GM21528 (cell line): ENCODE data around the gene ENTPD8.
"Not testable (repeated sequence)": the region's sequence is repeated elsewhere in the genome, so short reads cannot be mapped to it uniquely, and the experiment has no call there.

Experiments used
- ATAC-seq: cut with Tn5 transposase; IDR thresholded peaks from one replicate; pipeline ENCODE4 v1.9.1; 2021; ENCODE audit warnings: mild to moderate bottlenecking, moderate library complexity; ENCODE audit not compliant: unreplicated experiment, low FRiP score

Gene ENTPD8

DNA sequence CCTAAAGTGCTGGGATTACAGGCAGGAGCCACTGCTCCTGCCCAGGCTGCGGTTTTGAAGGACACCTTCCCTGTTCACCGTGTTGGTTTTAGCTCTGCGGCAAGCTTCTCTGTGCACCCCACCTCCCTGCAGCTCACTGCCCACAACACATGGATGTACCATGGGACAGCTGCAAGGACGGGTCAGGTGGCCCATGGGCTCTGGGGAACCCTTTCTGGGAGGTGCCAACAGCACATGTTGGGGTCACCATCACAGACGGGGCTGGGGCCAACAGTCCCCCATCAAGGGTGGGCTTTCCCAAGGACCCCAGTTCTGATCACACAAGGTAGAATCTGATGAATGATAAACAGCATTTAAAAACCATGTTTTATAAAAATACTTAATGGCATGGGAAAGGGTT, 25.7 kb downstream of the ENTPD8 start:
- ATAC-seq = no peak

DNA sequence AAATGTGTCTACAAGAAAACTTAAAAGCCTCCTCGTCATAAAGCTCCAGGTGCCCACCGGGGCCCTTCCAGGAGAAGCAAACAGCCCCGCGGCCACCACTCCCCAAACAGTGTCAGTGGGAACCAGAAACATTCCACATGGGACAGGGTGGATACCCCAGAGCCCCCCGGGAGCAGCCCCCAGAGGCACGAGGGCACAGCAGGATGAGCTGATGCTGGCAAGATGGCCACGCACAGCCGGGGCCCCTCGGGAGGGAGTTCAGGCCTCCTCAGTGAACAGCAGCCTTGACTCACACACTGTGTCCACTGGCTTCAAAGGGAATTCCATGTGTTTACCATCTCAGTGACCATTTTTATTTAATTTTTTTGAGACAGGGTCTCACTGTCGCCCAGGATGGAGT, 28.7 kb downstream of the ENTPD8 start:
- ATAC-seq = no peak

DNA sequence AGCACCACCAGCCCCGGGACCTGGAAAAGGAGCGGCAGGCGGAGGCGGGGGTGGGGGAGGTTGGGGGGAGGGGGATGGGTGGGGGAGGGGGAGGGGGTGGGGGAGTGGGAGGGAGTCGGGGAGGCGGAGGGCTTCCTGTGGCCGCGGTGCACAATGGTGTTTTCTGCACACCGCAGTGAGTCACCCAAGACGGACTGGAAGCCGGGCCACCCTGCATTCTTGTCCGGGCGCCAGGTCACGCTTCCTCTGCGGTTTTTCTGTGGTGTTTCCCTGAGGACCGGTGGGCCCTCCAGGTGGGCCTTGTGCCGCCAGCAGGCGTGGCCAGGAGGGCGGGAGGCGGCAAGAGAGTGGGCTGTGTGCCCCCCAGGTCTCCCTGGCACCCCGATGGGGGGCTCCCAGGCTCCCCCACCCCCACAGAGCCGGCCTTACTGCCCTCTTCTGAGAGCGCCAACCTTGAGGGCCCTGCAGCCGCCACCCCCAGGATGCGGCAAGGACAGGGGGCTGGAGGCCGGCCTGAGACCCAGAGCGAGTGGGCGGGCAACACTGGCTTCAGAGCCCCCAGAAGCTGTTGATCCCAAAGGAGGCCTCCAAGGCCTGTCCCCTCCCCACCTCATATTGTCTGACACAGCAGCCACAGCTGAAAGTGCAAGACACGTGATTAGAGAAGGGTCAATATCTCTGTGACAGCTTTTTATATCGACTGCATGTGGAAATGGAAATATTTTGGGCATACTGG, 29.3 kb downstream of the ENTPD8 start:
- no peak for ATAC-seq

DNA sequence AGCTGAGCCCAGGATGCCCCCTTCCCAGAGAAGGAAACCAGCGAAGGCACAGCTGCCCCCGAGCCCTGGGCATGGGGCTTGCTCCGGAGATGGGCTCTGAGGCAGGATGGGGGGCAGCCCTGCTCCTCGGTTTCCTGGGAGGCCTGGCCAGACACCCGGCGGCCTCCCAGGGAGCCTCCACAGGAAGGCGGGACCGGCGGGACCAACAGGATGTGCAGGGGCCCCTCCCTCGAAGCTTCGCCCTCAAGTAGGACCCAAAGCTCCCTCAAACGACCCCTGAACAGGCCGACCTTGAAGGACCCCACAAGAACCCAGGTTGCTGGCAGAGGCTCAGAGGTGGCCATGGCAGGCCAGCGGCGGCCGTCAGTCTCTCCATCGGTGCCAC, 29.9 kb downstream of the ENTPD8 start:
- no peak for ATAC-seq

DNA sequence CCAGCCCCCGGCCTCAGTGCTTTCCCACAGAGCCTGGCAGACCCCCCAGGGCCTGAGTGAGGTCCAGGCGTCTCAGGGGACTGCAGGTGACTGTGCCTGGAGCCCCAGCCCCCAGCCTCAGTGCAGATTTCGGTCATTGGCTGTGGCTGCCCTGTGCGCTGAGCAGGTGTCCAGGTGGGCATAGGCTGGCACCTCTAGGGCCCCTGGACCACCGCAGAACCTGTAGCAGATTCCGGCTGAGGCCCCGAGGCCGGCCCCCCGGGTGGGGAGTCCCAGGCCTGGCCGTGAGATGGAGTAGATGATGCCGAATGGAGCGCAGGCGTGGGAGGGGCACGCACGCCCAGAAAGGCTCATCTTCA, 30.3 kb downstream of the ENTPD8 start:
- no peak for ATAC-seq

DNA sequence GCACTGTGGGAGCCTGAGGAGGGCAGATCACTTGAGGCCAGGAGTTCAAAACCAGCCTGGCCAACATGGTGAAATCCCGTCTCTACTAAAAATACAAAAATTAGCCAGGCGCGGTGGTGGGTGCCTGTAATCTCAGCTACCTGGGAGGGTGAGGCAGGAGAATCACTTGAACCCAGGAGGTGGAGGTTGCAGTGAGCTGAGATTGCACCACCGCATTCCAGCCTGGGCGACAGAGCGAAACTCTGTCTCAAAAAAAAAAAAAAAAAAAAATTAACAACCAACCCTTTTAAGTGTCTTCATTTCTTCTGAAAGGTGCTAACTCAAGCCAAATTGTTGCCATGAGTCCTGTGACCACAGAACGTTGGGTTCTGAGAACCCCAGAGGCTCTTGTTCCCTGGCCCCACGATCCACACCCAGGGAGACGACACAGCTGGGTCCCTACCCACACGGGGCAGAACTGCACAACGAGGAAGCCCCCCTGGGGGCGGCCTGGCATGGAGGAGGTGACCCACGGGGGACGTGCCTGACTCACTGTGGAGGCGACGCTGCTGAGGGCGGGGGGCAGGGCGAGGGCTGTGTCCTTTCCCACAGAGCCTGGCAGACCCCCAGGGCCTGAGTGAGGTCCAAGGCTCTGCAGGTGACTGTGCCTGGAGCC, 30.8 kb downstream of the ENTPD8 start:
- not testable (repeated sequence) for ATAC-seq

DNA sequence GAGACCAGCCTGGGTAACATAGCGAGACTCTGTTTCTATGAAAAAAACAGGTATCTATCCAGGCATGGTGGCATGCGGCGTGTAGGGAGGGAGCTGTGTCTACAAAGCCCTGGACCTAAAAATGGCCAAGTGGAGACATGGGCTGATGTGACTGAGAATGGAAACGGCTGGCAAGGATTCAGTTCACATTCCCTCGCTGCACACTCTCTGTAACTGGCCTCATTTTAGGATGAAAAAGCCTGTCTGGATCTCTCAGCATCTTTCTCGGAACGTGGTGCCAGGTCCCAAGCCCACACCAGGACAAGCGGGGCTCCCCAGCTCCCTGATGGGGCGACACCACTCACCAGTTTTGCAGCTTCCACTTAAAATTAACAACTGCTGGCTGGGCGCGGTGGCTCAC, 31.6 kb downstream of the ENTPD8 start:
- ATAC-seq = no peak

DNA sequence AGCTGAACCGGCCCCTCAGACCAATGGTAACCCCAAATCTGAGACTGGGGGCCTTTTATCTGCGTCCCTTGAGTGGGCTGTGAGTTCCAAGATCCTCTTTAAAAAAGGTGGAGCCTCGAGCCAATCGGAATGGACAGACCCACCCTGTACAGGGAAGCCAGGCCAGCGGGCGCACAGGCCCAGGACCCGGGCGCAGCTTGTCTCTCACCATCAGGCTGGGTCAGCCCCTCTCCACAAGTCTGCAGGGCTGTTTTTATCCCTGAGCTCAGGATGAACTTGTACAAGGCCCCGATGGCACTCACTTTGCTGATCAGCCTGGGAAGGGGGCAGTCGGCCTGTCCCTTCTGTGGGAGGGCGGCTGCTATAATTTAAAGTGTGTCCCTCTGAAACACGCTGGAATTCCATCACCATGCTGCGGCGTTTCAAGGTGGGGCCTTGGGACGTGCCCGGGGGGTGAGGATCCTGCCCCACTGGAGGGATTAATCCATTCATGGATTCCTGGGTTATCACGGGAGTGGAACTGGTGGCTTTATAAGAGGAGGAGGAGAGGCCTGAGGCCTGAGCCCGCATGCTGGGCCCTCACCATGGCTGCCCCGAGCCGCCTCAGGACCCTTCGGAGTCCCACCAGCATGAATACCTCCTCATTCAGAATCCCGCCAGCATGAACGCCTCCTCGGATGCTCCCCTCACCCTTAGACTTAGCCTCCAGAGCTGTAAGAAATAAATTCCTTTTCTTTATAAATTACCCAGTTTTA, 32.3 kb downstream of the ENTPD8 start:
- ATAC-seq = no peak

DNA sequence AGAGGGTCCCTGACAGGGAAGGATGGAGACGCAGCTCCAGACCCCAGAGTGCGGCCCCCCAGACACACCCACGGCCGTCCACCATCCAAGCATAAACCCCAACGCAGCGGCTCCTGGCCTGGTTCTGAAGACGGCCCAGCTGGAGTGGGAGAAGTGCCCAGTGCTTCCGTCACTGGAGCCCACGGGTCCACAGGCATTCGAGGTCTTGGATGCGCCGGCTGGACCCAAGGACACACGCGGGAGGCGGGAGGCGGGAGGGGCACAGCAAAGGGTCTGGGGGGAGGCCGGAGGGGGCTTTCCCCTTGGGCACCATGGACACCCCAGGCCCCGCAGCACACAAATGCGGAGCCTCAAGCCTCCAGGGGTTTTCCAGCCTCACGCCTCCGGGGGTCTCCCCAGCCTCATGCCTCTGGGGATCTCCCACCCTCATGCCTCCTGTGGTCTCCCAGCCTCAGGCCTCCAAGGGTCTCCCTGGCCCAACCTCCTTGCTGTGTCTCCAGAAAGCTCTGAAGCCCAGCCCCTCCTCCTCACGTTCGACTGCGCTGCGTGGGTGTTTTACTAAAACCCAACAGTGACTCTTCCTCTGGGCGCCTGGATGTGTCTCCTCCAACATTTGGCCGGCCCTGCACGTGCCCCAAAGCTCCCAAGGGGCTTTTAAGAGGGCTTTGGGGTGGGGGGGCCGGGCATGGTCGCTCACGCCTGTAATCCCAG, 33.4 kb downstream of the ENTPD8 start:
- no peak for ATAC-seq

DNA sequence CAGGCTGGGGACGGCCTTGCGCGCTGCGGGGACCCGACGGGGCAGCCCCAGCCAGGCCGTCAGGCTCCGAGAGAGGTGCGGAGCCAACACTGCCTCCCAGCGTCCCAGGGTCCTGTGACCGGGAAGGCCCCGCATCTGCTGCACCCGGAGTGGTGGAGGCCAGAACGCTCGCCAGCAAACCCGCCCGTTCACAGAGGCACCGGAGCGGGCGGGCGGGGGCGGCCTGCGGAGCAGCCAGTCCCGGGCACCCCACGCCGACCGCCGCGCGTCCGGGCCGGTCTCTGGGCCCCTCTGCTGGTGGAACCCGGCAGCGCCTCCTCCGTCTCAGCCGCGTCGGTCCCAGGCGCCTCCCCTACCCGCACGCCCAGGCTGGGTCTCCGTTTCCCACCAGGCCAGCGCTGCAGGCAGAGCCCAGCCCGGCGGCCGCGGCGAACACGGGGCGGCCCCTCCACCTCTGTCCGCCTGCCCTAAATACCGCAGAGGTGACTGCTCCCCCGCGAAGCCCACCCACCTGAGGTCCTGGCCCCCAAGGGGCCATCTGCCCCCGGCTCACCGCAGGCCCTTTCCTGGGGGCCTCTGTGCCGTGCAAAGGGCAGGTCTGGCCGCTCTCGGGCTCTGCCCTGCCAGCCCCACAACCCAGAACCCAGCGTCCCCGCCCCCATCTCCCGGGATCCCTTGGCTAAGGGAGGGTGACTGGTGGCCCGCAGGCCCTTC, 34.1 kb downstream of the ENTPD8 start:
- ATAC-seq = no peak

DNA sequence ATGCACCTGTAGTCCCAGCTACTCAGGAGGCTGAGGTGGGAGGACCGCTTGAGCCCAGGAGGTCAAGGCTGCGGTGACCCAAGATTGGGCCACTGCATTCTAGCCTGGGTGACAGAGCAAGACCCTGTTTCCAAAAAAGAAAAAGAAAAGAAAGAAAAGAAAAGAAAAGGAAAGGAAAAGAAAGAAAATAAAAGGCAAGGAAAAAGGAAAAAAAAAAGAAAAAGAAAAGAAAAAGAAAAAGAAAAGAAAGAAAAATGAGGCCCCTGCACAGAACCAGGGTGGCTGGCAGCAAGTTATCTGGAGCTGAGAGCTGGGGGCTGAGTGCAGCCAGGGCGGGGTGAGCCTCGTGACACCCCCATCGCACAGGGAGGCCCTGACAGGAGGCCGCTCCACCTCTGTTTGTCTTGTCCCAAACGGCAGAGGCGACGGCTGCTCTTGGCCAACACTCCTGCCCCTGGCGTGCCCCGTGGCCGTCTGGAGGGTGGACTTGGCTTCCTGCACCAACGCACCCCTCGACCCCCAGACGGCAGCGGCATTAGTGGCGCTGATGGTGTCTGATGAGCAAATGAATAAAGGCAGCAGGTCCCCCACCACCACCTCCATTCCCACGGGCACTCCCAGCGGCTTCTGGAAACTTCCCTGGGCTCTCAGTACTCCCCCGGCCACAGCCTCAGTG, 34.9 kb downstream of the ENTPD8 start:
- no peak for ATAC-seq

DNA sequence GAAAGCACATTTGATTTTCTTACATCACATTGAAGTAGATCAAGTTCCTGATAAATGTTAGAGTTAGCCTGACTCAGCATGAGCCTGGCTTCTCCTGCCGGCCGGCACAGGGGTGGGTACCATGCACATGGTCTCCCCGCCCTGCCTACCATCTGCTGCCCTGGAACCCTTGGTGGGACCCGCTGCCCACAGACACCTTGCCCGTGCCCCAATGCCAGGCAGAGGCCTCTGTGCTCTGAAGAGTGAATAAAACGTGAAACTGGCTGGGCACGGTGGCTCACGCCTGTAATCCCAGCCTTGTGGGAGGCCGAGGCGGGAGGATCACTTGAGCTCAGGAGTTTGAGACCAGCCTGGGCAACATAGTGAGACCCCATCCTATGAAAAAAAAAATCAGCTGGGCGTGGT, 35.5 kb downstream of the ENTPD8 start:
- no peak for ATAC-seq

DNA sequence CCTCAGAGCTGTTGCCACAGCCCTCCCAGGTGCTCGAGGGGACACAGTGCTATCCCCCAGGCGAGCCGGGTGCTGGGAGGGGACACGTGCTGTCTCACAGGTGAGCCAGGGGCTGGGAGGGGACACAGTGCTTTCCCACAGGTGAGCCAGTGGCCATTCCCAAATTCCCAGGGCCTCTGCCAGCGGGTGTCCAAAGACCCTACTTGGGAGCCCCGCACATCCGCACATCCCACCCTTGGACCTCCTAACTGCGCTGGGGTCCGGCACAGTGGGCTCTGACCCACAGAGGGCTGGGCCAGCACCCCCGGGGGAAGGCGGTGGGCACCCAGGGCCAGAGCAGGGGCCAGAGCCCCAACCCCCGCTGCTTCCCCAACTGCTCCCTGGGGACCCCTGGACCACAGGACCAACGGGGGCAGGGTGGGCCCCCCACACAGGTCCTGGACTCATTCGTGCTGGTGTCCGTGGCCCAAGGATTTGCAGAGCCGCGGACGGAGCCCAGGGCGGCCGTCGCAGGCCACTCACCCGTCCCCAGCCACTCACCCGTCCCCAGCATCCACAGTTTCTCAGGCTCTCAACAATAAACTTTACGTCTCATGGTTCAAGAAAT, 36.1 kb downstream of the ENTPD8 start:
- no peak for ATAC-seq

DNA sequence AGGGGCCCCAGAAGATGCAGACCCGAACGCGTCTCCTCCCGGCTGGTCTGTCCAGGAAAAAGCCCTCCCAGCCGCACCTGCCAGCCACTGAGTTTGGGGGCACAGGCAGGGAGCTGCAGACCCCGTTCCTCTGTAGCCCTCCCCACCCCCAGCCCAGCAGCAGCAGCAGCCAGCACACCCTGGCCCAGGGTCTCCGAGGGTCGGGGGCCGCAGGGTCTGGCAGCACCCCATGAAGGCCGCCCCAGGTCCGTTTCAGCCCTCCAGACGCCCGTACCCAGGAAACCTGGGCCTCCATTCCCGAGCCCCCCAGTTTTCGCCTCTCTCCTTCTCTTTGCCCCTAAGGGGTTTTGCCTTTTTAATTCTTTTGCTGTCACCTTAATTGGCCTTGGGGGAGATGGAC, 37.9 kb downstream of the ENTPD8 start:
- ATAC-seq = no peak

DNA sequence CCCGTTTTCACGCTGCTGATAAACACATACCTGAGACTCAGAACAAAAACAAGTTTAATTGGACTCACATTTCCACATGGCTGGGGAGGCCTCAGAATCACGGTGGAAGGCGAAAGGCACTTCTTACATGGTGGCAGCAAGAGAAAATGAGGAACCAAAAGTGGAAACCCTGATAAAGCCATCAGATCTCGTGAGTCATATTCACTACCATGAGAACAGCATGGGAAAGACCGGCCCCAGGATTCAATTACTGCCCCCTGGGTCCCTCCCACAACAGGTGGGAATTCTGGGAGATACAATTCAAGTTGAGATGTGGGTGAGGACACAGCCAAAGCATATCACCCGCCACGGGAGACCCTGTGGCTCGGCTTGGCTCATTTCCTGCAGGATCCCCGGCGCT, 38.4 kb downstream of the ENTPD8 start:
- no peak for ATAC-seq

DNA sequence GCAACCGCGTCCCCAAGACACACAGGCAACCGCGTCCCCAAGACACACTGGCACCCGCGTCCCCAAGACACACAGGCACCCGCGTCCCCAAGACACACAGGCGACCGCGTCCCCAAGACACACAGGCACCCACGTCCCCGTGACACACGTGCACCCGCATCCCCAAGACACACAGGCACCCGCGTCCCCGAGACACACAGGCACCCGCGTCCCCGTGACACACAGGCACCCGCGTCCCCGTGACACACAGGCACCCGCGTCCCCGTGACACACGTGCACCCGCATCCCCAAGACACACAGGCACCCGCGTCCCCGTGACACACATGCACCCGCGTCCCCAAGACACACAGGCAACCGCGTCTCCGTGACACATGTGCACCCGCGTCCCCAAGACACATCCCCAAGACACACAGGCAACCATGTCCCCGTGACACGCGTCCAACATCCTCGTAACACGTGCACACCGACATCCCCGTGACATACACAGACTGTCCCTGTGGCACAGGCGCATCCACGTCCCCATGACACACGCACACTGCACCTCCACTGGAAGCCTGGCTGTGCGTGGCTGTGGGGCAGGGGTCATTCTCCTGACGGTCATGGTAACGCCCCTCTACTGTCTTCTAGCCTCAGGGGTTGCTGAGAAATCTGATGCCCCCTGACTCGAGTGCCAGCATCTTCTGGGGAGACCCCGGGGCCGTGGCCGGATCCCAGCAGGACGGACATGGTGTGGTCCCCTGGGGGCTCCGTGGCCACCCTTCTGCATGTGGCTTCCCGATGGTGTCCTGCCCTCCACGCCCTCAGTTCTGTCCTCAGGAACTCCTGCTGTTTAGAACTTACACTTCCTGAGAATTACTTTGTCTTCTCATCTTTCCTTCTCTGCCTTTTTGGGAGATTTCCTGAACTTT, 42.3 kb downstream of the ENTPD8 start:
- ATAC-seq = no peak

DNA sequence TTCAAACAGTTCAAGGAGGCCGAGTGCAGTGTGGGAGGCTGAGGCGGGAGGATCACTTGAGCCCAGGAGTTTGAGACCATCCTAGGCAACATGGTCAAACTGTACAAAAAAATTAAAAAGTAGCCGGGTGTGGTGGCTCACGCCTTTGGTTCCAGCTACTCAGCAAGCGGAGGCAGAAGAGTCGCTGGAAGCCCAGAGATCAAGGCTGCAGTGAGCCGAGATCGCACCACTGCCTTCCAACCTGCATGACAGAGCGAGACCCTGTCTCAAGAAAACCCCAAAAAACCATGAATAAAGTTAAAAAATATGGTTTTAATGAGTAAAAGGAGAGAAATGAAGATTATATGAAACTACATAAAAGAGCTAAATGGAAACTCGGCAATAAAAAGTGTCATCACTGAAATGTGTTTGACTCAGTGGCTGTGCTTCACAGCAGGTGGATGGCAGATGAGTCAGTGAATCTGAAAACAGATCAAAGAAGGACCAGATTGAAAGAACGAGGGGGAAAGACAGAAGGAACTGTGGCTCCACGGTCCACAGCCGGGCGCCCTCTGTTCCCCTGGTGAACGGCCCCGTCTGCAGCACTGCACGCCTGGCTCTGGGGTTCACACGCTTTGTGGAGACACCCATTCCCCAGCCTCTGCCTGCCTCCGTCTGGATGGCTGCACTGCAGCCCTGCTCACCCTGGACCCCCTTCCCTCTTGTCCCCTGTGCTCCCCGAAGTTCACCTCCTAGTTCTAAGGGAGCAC, 43.3 kb downstream of the ENTPD8 start:
- no peak for ATAC-seq
